Measurements from ENCODE around the gene CYB5R4. TPM values are rescaled to one million over a fixed set of nuclear protein-coding genes. Genes with fewer than 3 reads are reported as not detected.

The CYB5R4 gene
- total RNA-seq, 6 experiments from 2014 or later: 3.6 to 7.9 (median 5.1) TPM

DNA sequence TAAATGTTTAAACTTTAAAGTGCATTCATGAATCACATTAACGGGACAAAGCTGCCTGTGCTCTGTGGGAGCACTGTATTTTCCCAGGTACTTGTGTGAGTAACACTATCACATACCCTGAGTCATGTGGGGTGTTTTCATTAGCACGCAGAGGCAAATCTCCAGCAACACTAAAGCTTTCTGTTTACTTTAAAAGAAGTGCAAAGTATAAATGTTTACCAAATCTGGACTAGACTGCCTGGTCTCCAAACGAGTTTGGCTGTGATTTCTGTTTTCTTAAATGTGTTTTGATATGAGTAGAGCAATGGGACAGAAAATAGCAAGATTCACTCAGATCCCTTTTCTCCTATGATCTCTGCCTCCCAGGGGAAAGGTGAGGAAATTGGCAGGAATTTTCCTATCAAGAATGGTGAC is 35.1 kb upstream of the CYB5R4 start:
- H3K4me3 ChIP-seq: no peak overlapping the region
- no peaks in the 10 kb centered on the region for H3K36me3 ChIP-seq
- H3K9me3 ChIP-seq: no peaks in the 10 kb centered on the region
- 7% methylated on average over 3 of the region's 3 CpGs for WGBS (ENCODE audit: insufficient coverage, low coverage, low lambda C conversion rate, missing lambda C conversion rate)
- DNase-seq (no peak), ATAC-seq (peak in 1 of 4 donors; percentile 67)
- no peaks in the 10 kb centered on the region for H3K4me1 ChIP-seq
- TF ChIP-seq, protein P1, sequence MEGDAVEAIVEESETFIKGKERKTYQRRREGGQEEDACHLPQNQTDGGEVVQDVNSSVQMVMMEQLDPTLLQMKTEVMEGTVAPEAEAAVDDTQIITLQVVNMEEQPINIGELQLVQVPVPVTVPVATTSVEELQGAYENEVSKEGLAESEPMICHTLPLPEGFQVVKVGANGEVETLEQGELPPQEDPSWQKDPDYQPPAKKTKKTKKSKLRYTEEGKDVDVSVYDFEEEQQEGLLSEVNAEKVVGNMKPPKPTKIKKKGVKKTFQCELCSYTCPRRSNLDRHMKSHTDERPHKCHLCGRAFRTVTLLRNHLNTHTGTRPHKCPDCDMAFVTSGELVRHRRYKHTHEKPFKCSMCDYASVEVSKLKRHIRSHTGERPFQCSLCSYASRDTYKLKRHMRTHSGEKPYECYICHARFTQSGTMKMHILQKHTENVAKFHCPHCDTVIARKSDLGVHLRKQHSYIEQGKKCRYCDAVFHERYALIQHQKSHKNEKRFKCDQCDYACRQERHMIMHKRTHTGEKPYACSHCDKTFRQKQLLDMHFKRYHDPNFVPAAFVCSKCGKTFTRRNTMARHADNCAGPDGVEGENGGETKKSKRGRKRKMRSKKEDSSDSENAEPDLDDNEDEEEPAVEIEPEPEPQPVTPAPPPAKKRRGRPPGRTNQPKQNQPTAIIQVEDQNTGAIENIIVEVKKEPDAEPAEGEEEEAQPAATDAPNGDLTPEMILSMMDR (IDR thresholded peaks at IDR 0.05): no peak
- no peak for TF ChIP-seq POLR2A (IDR thresholded peaks at IDR 0.05)
- H3K27ac ChIP-seq: no peak overlapping the region
- no peaks in the 10 kb centered on the region for H3K27me3 ChIP-seq
- intact Hi-C loops (cut with DNase I): no loop called here

DNA sequence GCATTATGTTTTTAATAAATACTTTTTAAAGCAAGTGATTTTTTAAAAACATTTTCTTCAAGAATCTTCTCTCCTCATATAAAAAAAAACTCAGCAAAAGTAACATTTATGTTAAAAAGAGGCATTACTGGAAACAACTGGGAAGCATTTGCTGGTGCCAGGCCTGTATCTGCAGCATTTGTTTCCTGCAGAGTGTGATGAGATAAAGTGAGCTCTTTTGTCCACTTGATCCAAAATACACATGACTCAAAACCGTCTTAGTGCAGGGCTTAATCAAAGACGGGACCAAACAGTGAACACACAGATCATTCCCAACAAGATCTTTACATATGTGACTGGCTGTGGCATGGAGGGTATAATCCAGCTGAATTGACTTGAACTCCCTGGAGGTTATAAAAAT is 34.7 kb upstream of the CYB5R4 start:
- DNase-seq (no peak), ATAC-seq (no peak)
- 3% methylated on average over 2 of the region's 2 CpGs for WGBS (ENCODE audit: insufficient coverage, low coverage, low lambda C conversion rate, missing lambda C conversion rate)
- TF ChIP-seq POLR2A (IDR thresholded peaks at IDR 0.05): no peak
- TF ChIP-seq, protein P1 (IDR thresholded peaks at IDR 0.05): no peak
- H3K36me3 ChIP-seq: no peaks in the 10 kb centered on the region
- H3K9me3 ChIP-seq: no peaks in the 10 kb centered on the region
- no peak overlapping the region for H3K27ac ChIP-seq
- no peak overlapping the region for H3K4me3 ChIP-seq
- no peaks in the 10 kb centered on the region for H3K4me1 ChIP-seq
- H3K27me3 ChIP-seq: no peaks in the 10 kb centered on the region
- intact Hi-C loops (cut with DNase I): no loop called here

GRCh38 chr6:83827050-83827449 is 32.4 kb upstream of the CYB5R4 start:
- Histone ChIP-seq H3K36me3 (no peaks in the 10 kb centered on the region), H3K4me3 (no peak overlapping the region), H3K9me3 (no peaks in the 10 kb centered on the region), H3K27me3 (no peaks in the 10 kb centered on the region), H3K27ac (no peak overlapping the region), H3K4me1 (no peaks in the 10 kb centered on the region)
- intact Hi-C loops (cut with DNase I): no loop called here
- no peak for ATAC-seq
- 0% methylated on average over 1 of the region's 2 CpGs for WGBS (ENCODE audit: insufficient coverage, low coverage, low lambda C conversion rate, missing lambda C conversion rate)
- TF ChIP-seq, protein P1 (IDR thresholded peaks at IDR 0.05): no peak
- TF ChIP-seq POLR2A (IDR thresholded peaks at IDR 0.05): no peak
- DNase-seq: no peak

DNA sequence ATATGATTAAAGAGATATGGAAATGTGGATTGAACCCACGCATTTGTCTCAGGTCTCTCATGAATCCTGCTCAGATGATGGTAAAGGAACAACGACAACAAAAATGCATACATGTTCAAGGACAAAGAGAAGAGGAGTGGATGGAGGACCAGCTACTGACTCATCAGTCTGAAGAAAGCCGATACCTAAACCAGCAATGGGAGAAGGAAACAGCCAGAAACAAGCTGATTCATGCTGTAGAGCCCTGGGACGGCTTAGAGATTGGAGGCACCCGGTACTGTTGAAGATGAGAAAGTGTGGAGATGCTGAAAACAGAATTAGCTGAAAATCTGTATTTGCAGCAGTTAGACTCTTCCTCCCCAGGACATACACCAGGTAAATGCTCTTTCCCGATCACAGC is 20.8 kb upstream of the CYB5R4 start:
- ATAC-seq (no peak), DNase-seq (no peak)
- H3K4me3 ChIP-seq: no peak overlapping the region
- no peaks in the 10 kb centered on the region for H3K4me1 ChIP-seq
- no peaks in the 10 kb centered on the region for H3K9me3 ChIP-seq
- H3K36me3 ChIP-seq: no peaks in the 10 kb centered on the region
- no peaks in the 10 kb centered on the region for H3K27me3 ChIP-seq
- 65% methylated on average over 6 of the region's 6 CpGs for WGBS (ENCODE audit: insufficient coverage, low coverage, low lambda C conversion rate, missing lambda C conversion rate)
- no peak for TF ChIP-seq POLR2A (IDR thresholded peaks at IDR 0.05)
- TF ChIP-seq, protein P1 (IDR thresholded peaks at IDR 0.05): no peak
- intact Hi-C loops (cut with DNase I): no loop called here
- H3K27ac ChIP-seq: no peak overlapping the region

GRCh38 chr6:83844170-83844569 is 15.3 kb upstream of the CYB5R4 start:
- ATAC-seq (no peak), DNase-seq (no peak)
- TF ChIP-seq, protein P1 (IDR thresholded peaks at IDR 0.05): no peak
- no peak for TF ChIP-seq POLR2A (IDR thresholded peaks at IDR 0.05)
- Histone ChIP-seq H3K4me3 (no peak overlapping the region), H3K4me1 (no peaks in the 10 kb centered on the region), H3K27me3 (no peaks in the 10 kb centered on the region), H3K27ac (no peak overlapping the region), H3K36me3 (no peaks in the 10 kb centered on the region), H3K9me3 (no peaks in the 10 kb centered on the region)
- 77% methylated on average over 3 of the region's 3 CpGs for WGBS (ENCODE audit: insufficient coverage, low coverage, low lambda C conversion rate, missing lambda C conversion rate)
- intact Hi-C loops (cut with DNase I): no loop called here

All from right lobe of liver (tissue), 6 donors.